HG02798 (cell line): ENCODE results near the gene DHRS1.
"Not testable (repeated sequence)": the region's sequence is repeated elsewhere in the genome, so short reads cannot be mapped to it uniquely, and the experiment has no call there.

ENCODE experiments used
- ATAC-seq: cut with Tn5 transposase; IDR thresholded peaks from one replicate; pipeline ENCODE4 v1.9.1; 2021; ENCODE audit warnings: mild to moderate bottlenecking; ENCODE audit not compliant: unreplicated experiment, poor library complexity

The DHRS1 gene

DNA sequence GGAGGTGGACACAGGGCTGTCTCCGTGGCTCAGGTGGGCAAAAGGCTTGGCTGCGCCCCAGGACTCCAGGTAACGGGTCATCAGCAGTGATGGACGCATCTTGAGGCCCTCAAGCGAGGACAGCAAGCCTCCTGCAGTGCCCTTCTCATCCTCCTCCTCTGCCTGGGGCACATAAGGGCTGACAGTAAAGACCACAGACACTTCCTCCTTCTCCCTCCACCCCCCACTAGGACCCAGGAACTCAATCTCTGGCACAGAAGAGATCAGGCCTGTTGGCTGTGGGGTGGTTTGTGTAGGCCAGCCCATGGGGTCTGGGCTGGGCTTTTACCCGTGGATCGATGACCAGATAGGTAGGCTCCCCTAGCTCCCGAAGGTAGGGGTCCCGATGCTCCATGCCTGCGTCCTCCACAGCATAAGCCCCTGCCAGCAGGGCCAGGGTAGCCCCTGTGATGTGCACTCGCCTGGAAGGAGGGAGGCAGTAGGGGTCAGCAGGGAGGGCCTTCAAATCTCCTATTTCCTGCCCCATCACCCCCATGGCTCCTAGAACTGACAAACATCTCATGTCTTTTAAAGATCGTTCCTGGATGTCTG lies 29.6 kb upstream of the DHRS1 start:
- ATAC-seq, result no peak

GRCh38 chr14:24327914-24328313 lies 28.3 kb upstream of the DHRS1 start:
- not testable (repeated sequence) for ATAC-seq

DNA sequence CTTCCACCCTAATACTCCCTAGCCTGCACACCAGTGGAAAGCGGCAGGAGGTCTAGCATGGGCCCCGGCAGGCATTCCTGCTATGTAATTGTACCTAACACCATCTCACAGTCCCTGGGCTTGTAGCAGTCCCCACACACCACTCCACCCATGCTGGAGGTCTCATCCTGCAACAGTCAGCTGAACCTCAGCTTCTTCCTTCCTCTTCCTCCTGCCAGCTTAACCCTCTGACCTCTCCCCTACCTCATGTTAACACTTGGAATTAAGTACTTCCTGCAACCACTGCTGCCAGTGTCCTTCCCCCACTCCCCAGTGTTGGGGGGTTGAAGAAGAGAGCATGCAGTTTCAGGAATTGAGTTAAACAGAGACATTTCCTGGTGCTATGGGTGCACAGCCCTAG lies 27.7 kb upstream of the DHRS1 start:
- no peak for ATAC-seq

DNA sequence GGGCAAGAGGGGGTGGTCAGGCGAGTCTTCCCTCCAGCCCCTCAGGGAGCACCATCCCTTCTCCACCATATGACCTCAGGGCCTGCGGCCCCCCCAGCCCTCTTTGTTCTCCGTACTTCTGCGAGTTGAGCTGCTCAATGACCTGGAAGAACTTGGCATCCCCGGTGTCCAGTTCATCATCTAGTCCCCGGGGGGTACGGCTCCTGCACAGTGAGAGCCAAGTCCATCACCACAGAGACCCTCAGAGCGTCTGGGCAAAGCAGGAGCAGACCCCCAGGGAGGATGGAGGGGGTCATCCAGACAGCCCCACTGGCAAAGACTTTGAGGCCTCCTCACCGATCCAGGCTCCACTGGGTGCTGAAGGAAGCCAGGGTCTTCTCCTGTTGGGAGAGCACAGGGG lies 26.4 kb upstream of the DHRS1 start:
- ATAC-seq, result no peak

GRCh38 chr14:24325041-24325530 lies 25.5 kb upstream of the DHRS1 start:
- no peak for ATAC-seq

GRCh38 chr14:24324024-24324423 lies 24.4 kb upstream of the DHRS1 start:
- no peak for ATAC-seq

DNA sequence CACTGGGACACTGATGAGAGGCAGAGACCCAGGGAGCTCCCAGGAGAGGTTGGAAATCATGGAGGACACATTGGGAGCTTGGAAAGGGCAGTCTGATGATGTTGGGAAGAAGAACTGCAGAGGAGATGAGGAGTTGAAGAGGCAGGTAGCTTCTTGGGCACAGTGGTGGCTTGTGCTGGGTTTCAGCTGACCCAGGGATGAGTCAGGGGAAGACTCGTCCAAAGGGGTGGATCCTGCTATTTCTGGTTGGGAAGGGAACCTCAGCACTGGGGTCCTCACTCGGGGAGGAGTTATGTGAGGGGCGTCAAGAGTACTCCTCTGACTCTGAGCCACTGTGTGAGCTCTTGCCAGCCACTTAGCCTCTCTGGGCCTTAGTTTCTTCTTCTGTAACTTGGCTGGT lies 23.8 kb upstream of the DHRS1 start:
- no peak for ATAC-seq

GRCh38 chr14:24322672-24323071 lies 23.1 kb upstream of the DHRS1 start:
- no peak for ATAC-seq

DNA sequence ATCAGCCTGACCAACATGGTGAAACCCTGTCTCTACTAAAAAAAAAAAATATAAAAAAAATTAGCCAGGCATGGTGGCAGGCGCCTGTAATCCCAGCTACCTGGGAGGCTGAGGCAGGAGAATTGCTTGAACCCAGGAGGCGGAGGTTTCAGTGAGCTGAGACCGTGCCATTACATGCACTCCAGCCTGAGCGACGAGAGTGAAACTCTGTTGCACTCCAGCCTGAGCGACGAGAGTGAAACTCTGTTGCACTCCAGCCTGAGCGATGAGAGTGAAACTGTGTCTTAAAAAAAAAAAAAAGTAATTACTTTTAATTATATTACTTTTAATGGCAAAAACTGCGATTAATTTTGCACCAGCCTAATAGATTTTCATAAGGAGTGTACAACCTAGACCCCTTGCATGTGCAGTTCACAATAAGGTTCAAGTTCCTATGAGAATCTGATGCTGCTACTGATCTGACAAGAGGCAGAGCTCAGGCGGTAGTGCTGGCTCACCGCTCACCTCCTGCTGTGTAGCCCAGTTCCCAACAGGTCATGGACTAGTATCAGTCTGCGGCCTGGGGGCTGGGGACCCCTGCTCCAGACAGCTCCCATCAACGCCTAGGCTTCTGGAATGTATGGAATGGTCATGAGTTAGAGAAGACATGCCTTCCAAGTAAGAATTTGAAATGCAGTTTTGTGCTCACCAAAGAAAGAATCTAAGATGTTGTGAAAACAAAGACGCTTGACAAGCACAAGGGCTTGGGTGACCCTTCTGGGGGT lies 21.8 kb upstream of the DHRS1 start:
- ATAC-seq, result no peak

GRCh38 chr14:24317141-24317928 lies 17.8 kb upstream of the DHRS1 start:
- ATAC-seq, result no peak

DNA sequence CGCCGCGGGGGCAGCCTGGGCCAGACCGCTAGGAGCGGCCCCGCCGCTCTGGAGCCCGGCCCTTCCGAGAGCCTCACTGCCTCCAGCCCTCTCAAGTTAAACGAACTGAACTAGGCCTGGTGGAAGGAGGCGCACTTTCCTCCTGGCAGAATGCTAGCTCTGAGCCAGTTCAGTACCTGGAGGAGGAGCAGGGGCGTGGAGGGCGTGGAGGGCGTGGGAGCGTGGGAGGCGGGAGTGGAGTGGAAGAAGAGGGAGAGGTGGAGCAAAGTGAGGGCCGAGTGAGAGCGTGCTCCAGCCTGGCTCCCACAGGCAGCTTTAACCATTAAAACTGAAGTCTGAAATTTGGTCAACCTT lies 17.0 kb upstream of the DHRS1 start:
- no peak for ATAC-seq

GRCh38 chr14:24315807-24316596 lies 16.4 kb upstream of the DHRS1 start:
- no peak for ATAC-seq

DNA sequence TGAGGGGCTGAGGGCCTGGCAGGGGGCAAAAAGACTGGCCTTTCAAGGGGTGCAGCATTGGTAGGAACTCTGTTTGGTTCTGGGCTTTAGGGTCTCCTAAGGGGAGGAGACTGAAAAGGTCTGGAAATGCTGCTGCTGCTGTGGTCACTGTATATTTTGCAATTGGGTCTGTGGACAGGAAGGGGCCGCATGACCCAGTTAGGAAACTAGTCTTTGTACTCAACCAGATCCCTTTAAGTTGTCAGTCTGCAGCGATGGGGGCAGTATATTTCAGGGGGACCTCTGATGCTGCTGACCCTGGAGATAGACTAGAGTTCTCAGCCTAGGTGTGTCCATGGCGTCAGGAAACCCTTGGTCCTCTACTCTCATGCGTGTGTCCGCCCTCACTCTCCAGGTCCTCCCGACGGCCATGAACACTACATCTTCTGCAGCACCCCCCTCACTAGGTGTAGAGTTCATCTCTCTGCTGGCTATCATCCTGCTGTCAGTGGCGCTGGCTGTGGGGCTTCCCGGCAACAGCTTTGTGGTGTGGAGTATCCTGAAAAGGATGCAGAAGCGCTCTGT lies 15.7 kb upstream of the DHRS1 start:
- no peak for ATAC-seq

GRCh38 chr14:24314377-24315193 lies 15.0 kb upstream of the DHRS1 start:
- no peak for ATAC-seq

DNA sequence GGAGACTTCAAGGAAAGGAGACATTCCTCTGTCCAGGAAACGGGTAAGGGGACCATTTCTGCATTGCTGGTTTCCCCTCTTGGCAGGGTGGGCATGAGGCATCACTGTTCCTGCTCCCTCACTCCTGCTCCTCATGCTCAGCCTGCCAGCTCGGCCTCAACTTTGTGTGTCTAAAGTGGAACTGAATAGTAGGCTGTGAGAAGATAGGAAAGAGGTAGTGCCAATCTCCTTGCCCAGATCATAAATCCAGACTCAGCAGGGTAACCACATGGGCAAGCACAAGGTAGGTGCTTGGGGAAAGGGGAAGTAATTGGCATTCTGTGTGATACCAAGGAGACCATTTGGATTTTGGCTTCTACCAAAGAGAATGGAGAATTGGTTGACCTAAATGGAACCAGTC lies 14.3 kb upstream of the DHRS1 start:
- ATAC-seq, result no peak

DNA sequence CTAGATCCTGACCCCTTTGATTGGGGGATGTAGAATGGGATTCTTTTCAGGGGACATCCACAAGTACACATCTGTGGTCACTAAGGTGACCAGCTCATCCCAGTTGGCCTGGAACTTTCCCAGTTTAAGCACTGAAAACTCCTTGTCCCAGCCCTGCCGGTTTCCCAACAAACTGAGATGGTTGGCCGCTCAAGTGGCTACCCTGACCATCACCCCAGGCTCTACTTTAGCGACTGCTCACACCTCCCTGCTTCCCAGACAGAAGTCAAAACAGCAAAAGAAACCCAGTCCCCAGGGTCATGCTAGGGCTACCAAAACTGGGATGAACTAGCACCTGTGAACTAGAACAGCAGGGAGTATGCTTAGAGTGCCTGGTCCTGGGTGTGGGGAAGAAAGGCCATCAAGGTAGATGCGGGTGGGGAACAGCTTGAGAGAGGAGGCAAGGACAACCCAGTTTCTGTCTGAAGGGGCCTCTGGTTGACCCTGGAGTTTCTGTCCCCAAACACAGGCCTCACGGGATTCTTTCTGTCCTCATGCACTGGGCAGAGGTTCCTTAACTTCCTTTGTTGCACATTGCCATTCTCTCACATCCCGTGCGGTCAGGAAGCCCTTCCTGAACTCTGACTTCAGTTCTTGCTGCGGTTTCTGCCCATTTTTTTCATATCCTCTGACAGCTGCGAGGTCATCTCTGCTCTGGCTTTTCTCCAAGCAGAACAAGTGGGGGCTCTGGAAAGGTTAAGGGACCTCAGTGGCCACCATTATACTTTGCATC lies 13.3 kb upstream of the DHRS1 start:
- no peak for ATAC-seq

DNA sequence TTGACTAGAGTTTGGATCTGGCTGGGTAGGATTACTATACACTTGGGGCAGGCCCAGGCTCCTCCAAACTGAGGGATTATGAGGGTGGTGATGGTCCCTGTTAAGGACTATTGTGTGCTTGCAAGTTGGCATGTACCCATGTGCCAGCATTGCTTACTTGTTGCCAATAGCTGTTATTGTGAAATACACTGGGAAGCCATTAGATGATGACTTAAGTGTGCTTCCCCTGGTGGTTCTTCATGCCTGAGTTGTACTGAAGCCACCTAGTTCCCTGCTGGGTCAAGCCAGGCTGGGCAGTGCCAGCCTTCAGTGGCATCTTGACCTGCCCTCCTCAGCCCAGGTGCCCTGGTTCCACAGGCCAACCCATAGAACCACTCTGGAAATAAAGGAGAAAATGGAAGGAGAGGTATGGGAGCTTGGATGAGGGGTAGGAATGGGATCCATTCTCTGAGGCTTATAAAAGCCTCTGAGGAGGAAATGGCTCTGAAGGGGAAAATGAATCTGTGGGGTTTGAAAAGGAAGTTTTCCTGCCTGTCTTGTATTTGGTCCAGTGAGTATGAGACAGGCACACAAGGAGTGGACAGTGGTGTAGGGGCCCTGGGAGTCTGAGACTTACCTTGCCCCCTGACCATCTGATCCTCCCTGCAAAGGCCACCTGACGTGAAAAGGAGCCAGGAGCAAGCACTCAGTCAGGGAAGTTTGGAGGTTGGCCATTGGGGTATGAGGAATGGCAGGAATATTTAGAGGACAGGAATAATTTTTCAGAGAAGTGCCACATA lies 12.4 kb upstream of the DHRS1 start:
- no peak for ATAC-seq
